Femur (tissue), 1 donor: ENCODE results near the gene TRUB1.

Experiments
- DNase-seq: peaks from one replicate; pipeline ENCODE4 v3.0.0-alpha.2; 2017

TRUB1 gene

GRCh38 chr10:114982989-114983388 is 45.0 kb downstream of the TRUB1 start:
- no peak for DNase-seq

DNA sequence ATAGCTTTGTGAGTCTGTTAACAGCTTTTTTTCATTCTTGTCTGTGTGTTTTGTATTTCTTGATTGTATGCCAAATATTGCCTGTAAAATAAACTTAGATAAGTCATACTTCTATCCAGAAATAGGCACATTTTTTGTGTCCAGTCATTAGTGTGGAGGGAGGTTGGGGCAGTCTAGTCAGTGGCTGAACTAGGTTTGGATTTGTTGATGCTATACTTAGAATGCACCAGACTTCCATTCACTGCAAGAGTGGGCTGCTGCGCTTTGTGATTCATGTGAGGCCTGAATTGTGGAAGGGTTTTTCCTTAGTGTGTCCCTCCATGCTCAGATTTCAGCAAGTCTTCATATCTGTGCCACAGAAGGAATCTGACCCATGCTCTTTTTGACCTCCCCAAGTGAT is 50.0 kb downstream of the TRUB1 start:
- no peak for DNase-seq

DNA sequence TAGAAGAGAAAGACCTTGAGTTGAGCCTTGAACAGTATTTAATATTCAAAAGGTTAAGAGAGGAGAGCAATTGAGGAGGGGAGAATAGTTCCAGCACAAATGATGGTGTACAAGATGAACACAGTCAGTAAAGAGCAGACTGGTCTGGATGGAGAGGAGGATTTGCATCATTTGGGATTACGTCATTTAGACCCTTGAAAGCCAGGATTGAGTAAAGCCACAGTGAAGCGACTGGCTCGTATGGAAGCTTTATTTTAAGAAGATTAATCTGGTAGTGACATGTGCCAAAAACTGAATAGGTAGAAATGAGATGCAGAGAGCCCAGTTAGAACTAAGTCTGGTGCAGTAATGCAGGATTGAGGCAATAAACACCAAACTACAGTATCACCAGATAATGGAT is 52.6 kb downstream of the TRUB1 start:
- DNase-seq, result no peak

DNA sequence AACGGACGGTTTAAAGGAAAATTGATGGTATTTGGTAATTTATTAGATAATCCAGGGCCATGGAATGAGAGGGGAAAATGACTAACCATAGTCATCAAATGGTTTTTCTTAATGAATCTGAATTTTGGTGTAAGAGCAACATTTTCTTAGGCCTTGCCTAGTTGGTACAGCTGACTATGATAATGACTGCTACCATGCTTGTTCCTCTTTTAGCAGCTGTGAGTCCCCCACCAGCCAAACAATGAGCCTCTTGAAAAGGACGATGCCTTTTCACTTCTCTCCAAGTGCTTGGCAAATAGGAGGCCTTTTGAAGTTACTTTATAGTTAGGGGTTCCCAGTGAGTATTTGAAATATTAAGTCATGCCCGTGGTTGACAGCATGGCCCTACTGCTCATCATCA is 53.0 kb downstream of the TRUB1 start:
- DNase-seq, result no peak

- no peak for DNase-seq
Observed at GRCh38 chr10:114992189-114992775, 54.3 kb downstream of the TRUB1 start.

GRCh38 chr10:114995468-114996247 is 57.7 kb downstream of the TRUB1 start:
- DNase-seq, result no peak

DNA sequence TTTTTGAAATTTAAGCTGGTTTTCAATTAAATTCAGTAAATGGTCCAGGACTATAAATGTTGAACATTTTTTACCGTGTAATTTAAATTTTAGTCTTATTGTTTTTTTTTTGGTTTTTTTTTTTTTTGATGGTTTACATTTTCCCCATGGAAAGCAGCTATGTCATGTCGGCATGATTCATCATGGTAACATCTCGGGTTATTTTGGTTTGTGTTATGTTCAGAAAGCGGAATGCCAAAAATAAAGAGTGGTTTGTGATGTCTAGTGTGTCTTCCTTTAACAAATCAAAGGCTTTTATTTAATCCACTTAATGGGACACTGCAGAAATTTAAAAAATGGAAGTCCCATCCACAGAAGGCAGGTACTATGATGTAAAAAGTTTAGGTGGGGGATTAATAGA is 58.5 kb downstream of the TRUB1 start:
- DNase-seq, result no peak

DNA sequence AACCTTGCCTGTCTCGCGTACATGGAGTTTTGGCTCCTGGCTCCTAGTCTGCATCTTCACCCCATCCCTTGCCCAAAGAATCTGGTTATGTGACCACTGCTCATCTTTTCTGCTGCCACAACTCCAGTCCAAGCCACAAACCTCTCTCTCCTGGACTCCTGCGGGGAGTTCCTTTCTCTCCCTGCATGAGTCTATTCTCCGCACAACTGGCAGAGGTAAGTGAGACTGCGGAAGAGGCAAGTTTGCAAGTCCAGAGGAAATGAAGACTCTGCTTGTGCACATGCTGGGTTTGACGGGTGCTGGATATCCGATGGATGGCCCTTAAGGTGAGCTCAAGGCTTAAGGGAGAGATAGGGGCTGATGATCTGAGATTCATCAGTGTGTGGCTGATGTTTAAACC is 61.0 kb downstream of the TRUB1 start:
- DNase-seq, result no peak

DNA sequence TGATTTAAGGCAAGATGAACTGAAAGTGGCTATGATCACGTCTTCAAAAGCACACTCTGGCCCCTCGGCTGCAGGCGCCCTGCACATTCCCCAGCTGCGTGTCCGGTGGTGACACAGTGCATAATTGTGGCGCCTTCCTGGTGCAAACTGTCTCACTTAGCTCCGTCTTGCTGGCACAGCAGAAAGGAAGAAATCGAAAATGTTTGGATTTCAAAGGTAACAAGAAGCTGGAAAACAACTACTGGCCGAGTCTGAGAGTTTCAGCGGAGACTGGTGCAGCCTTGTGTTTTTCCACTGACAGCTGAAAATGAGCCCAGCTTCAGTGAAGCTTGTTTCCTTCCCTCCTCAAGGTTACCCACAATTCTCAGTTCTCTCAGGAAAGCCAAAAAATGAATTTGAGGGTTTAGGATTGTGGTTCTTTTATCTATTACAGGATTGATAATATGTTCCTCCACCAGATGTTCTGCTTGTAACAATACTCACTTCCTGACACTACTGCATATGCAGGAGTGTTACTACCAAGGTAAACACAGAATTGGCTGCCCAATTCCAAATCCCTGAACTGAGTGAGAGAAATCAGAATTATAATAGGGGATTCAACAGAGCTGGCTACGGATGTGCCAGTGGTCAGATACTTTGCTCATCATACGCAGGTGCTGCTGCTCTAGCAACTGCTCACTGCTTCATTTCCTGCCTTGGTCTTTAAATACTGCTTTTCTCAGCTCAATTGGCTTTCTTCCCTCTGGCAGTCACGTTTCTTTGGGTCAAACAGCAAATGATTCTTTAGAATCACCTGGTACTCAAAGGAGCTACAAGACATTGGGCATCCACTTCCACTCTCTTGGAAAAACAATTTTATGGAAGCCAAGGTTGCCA is 63.7 kb downstream of the TRUB1 start:
- DNase-seq, result peak; percentile 28

GRCh38 chr10:115003396-115003795 is 65.4 kb downstream of the TRUB1 start:
- no peak for DNase-seq

DNA sequence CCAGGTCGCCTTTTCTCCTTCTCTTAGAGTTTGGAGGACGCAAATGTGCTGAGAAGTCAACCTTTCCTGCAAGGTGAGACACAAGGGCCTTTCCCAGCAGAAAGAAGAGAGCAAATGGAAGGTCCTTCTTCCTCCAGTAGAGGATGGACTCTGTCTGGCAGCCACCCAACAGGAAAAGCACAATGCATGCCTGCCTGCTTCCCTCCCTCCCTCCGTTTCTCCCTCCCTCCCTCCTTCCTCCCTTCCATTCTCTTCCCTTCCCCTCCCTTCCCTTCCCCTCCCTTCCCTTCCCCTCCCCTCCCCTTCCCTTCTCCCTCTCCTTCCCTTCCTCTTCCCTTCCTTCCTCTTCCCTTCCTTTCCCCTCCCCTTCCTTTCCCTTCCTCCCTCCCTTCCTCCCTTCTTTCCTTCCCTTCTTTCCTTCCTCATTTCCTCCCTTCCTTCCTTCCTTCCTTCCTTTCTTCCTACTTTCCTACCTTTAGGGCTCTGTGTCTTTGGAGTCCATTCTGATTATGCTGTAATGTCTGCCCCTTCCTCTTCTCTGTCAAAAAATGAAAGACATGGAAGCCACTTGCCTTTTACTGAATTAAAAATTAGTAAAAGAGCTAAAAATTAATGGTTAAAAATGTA is 66.4 kb downstream of the TRUB1 start:
- no peak for DNase-seq

GRCh38 chr10:115005771-115006170 is 67.8 kb downstream of the TRUB1 start:
- DNase-seq, result no peak

DNA sequence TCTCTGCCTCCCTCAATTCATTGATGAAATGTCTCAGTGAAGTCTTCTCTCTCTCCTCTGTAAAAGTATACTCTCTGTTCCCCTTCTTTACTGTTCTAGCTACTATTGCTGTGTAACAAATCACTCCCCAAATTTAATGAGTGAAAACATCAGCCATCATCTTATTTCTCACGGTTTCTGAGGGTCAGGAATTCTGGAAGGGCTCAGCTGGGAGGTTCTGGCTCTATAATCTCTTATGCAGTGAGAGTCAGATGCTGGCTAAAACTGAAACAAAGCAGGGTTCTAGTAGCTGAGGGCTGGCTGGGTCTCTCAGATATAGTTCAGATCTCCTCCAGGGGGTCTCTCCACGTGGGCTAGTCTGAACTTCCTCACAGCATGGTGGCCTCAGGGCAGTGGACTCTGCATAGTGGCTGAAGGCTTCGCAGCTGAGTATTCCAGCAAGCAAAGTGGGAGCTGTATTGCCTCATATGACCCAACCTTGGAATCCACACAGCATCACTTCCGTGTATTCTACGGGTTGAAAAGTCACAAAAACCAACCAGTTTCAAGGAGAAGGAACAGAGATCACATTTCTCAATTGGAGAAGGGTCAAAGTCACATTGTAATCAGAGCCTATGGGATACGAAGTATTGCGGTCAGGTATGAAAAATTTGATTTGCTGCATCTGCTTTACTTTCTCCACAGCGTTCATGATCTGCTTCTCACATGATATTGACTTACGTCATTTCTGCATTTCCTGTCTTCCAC is 80.4 kb downstream of the TRUB1 start:
- DNase-seq, result no peak

GRCh38 chr10:115020449-115020848 is 82.5 kb downstream of the TRUB1 start:
- no peak for DNase-seq

DNA sequence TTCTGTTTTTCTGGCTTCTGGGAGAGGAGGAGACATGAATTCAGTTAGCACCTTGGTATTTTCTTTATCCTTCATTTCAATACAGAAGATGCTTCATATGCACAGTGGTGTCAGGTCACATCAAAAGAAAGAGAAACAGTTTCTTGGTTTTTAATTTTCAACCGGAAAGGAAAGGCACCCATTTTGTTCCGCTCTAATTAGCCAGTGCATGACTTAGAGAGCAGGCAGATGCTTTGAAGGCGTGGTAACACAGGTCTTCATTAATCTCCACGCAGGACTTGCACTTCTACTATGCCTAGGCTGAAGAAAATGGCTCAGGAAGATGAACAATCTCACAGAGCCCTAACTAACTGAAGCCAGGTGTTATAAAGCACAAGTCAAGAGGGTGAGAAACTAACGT is 84.7 kb downstream of the TRUB1 start:
- no peak for DNase-seq

- no peak for DNase-seq
Observed at GRCh38 chr10:115023715-115024114, 85.7 kb downstream of the TRUB1 start.

DNA sequence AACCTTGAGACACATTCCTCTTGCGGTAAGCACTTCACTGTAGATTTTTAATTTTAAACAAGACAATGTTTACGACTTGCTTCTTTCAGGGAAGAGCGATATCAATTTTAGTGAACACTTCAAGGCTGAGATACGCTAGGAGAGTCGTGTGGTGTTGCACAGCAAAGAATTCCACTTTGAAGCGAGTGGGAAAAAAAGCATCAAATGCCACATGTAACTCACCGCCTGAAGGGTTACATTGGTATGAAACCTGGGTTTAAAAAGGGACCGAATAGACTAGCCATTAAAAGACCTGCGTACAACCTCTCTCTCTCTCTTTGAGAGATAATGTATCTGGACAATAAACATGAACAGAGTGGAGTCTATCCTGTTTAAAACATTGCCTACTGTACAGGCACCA is 86.4 kb downstream of the TRUB1 start:
- DNase-seq, result no peak

- DNase-seq, result no peak
Observed at GRCh38 chr10:115026056-115026745, 88.2 kb downstream of the TRUB1 start.

GRCh38 chr10:115026746-115027140 is 88.7 kb downstream of the TRUB1 start:
- no peak for DNase-seq
